Progenitor cell of endocrine pancreas (in vitro differentiated cells): Measurements from ENCODE around the gene ABCC6. TPM values are rescaled to one million over a fixed set of nuclear protein-coding genes. Genes with fewer than 3 reads are reported as not detected.
A peak's percentile ranks its signal among the peaks of the same experiment; 100 is the strongest.
"Not testable (repeated sequence)": the region's sequence is repeated elsewhere in the genome, so short reads cannot be mapped to it uniquely, and the experiment has no call there.

Experiments used
- DNase-seq: peaks from one replicate; pipeline ENCODE4 v3.0.0; 2021; ENCODE audit warnings: low spot score; ENCODE audit not compliant: unreplicated experiment
- H3K27ac Mint-ChIP-seq: 2 replicates; pipeline ENCODE4 v1.8.0; 2021; ENCODE audit warnings: mild to moderate bottlenecking, moderate library complexity, mixed read lengths
- H3K27me3 Mint-ChIP-seq: 2 replicates; pipeline ENCODE4 v1.8.0; 2021; ENCODE audit warnings: mixed read lengths
- H3K36me3 Mint-ChIP-seq: 2 replicates; pipeline ENCODE4 v1.8.0; 2022; ENCODE audit warnings: mixed read lengths; ENCODE audit not compliant: insufficient read depth
- H3K4me1 Mint-ChIP-seq: 2 replicates; pipeline ENCODE4 v1.8.0; 2021; ENCODE audit warnings: low read depth, mixed read lengths
- H3K4me3 Mint-ChIP-seq: 2 replicates; pipeline ENCODE4 v1.8.0; 2021; ENCODE audit warnings: low read depth, mild to moderate bottlenecking, moderate library complexity, mixed read lengths
- H3K9me3 Mint-ChIP-seq: 2 replicates; pipeline ENCODE4 v1.8.0; 2021; ENCODE audit warnings: low read depth, mixed read lengths
- total RNA-seq: library from RNA; stranded (reverse); gene quantifications from 2 replicates; pipeline ENCODE4 v1.2.1, GENCODE V29; 2021
- TF ChIP-seq, protein P1 (sequence below): fragments of 200-600 bp; sonication (generic); IDR thresholded peaks from one replicate; pipeline ENCODE4 v1.5.0; 2021; ENCODE audit warnings: antibody characterized with exemption, mild to moderate bottlenecking; ENCODE audit not compliant: unreplicated experiment

The ABCC6 gene
- total RNA-seq, 1 donor from 2014 or later = 9.8 TPM

DNA sequence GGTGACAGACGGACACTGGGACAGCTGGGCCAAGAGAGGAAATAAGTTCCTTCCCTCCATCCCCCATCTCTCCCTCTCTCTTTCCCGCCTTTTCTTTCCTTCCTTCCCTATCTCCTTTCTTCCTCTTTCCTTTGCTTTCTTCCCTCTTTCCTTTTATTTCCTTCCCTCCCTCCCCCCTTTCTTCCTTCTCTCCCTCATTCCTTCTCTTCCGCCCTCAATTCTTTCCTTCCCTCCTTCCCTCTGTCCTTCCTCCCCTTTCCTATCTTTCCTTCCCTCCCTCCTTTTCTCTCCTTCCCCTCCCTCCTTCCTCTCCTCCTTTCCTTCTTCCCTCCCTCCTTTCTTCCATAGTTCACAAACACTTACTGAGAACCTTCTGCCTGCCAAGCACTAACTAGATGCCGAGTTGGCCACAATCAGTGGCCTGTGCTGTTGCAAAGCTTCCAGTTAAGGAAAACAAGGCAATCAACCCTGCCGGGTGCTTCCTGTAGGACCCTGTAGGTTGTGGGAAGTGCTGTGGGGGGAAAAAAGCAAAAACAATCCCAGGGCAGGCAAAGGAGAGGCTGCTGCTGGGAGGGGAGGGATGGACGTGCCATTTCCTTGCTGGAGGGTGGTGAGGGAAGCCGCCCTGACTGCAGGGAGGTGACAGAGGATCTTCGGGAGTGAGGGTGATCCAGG is 31.7 kb downstream of the ABCC6 start:
- TF ChIP-seq, protein P1, sequence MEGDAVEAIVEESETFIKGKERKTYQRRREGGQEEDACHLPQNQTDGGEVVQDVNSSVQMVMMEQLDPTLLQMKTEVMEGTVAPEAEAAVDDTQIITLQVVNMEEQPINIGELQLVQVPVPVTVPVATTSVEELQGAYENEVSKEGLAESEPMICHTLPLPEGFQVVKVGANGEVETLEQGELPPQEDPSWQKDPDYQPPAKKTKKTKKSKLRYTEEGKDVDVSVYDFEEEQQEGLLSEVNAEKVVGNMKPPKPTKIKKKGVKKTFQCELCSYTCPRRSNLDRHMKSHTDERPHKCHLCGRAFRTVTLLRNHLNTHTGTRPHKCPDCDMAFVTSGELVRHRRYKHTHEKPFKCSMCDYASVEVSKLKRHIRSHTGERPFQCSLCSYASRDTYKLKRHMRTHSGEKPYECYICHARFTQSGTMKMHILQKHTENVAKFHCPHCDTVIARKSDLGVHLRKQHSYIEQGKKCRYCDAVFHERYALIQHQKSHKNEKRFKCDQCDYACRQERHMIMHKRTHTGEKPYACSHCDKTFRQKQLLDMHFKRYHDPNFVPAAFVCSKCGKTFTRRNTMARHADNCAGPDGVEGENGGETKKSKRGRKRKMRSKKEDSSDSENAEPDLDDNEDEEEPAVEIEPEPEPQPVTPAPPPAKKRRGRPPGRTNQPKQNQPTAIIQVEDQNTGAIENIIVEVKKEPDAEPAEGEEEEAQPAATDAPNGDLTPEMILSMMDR = no peak
- Mint-ChIP-seq H3K27me3 (no peaks in the 10 kb centered on the region), H3K4me1 (no peaks in the 10 kb centered on the region), H3K4me3 (no peak overlapping the region), H3K9me3 (no peaks in the 10 kb centered on the region), H3K36me3 (no peaks in the 10 kb centered on the region), H3K27ac (peak overlapping the region; percentile 87)
- DNase-seq = no peak

DNA sequence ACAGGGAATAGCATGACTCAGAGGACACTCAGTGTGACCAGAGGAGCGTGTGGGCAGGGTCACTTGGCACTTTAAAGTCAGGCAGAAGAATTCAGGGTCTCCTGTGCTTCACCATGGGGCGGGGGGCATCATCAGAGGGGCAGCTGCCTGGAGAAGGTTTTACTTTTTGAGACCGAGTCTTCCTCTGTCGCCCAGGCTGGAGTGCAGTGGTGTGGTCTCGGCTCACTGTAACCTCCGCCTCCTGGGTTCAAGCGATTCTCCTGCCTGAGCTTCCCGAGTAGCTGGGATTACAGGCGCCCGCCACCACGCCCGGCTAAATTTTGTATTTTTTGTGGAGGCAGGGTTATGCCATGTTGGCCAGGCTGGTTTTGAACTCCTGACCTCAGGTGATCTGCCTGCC is 32.3 kb downstream of the ABCC6 start:
- not testable (repeated sequence) for H3K27ac Mint-ChIP-seq, H3K4me1 Mint-ChIP-seq, DNase-seq, H3K9me3 Mint-ChIP-seq, H3K27me3 Mint-ChIP-seq, H3K4me3 Mint-ChIP-seq, H3K36me3 Mint-ChIP-seq

DNA sequence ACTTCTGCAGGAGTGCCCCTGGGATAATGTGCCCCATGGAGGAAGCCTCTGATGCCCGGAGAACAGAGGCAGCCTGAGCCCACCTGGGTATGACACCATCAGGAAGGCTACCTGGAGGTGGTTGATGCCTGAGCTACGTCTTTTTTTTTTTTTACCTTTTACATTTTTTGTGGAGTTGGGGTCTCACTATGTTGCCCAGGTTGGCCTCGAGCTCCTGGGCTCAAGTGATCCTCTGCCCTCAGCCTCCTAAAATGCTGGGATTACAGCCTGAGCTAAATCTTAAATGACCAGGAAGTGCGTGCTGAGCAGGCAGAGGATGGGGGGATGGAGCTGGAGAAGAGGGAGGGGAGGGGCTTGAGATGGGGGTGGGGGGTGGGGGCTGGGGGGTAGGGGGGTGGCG is 32.7 kb downstream of the ABCC6 start:
- DNase-seq = no peak
- H3K4me3 Mint-ChIP-seq = no peak overlapping the region
- no peaks in the 10 kb centered on the region for H3K9me3 Mint-ChIP-seq
- H3K27me3 Mint-ChIP-seq = no peaks in the 10 kb centered on the region
- TF ChIP-seq, protein P1 = no peak
- no peaks in the 10 kb centered on the region for H3K36me3 Mint-ChIP-seq
- H3K27ac Mint-ChIP-seq = no peak overlapping the region
- H3K4me1 Mint-ChIP-seq = no peaks in the 10 kb centered on the region

DNA sequence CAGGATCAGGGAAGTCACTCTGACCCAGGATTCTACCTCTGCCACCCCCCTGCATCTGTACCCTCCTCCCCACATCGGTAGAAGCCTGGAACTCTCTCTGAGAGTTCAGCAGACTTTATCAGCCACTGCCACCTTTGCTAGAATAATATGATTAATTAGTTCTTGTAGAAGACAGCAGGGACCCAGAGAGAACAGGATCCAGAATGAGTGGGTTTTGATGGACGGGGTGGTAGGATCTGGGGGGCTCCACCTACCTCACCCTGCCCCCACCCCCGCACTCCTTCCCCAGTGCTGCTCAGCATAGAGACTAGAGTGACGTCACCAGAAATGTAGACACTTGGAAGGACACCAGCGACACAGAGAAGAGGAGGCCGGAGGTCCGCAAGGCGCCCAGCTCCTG is 33.5 kb downstream of the ABCC6 start:
- Mint-ChIP-seq H3K4me3 (no peak overlapping the region), H3K27ac (no peak overlapping the region), H3K36me3 (no peaks in the 10 kb centered on the region), H3K9me3 (no peaks in the 10 kb centered on the region), H3K27me3 (no peaks in the 10 kb centered on the region), H3K4me1 (no peaks in the 10 kb centered on the region)
- no peak for DNase-seq
- TF ChIP-seq, protein P1 = no peak

DNA sequence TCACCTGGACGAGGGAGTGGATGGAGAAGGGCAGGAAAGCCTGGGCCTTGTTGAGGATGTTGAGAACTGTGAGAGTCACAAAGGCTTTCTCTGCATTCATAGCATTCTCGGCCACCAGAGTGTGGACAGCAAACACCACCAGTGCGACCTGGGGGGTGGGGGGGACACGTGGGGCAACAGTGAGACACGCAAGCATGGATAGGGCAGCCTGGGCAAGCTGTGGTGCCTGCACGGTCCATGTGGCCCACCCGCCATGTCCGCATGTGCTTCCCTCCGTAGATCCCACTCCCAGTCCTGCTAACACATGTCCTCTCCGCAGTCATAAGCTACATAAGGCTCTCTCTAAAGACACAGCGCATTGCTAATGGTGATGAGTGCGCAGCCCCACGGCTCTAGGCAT is 34.5 kb downstream of the ABCC6 start:
- no peak for DNase-seq
- H3K27me3 Mint-ChIP-seq = no peaks in the 10 kb centered on the region
- H3K36me3 Mint-ChIP-seq = no peaks in the 10 kb centered on the region
- TF ChIP-seq, protein P1 = no peak
- H3K27ac Mint-ChIP-seq = peak overlapping the region; percentile 80
- no peaks in the 10 kb centered on the region for H3K4me1 Mint-ChIP-seq
- H3K9me3 Mint-ChIP-seq = no peaks in the 10 kb centered on the region
- H3K4me3 Mint-ChIP-seq = no peak overlapping the region

DNA sequence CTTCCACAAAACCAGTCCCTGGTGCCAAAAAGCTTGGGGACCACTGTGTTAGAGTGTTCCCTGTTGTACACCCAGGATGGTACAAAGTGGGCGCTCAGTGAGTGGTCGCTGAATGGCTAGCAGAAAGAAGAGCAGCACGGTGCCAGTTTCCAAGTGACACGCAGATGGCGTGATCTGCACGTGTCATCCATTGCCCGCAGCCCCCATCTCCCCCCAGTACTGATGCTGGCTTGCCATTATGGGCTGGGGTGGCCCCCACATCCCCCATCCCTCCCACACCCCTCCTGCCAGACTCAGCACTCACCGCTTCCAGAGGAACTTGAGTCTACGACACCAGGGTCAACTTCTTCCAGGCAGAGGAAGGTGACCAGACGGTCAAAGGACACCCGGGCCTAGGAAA is 36.5 kb downstream of the ABCC6 start:
- TF ChIP-seq, protein P1 = no peak
- Mint-ChIP-seq H3K4me3 (no peak overlapping the region), H3K27me3 (no peaks in the 10 kb centered on the region), H3K4me1 (no peaks in the 10 kb centered on the region), H3K9me3 (no peaks in the 10 kb centered on the region), H3K36me3 (peaks cover 1% of the 10 kb centered on the region), H3K27ac (no peak overlapping the region)
- no peak for DNase-seq
